Mesendoderm (in vitro differentiated cells): ENCODE data around the gene SKI.

ENCODE experiments used
- DNase-seq: peaks from one replicate; pipeline ENCODE4 v3.0.0; 2013
- H2AK5ac ChIP-seq: 2 replicates; pipeline ENCODE4 v1.6.1; 2013; ENCODE audit warnings: low read length, inconsistent platforms
- H2BK120ac ChIP-seq: 2 replicates; pipeline ENCODE4 v1.6.1; 2013; ENCODE audit warnings: low read depth, mild to moderate bottlenecking, low read length, moderate library complexity, mixed read lengths
- H2BK15ac ChIP-seq: replicated peaks from 2 replicates; pipeline ENCODE4 v1.6.1; 2013; ENCODE audit warnings: low read depth, mild to moderate bottlenecking, moderate library complexity
- H2BK5ac ChIP-seq: 2 replicates; pipeline ENCODE4 v1.6.1; 2013; ENCODE audit warnings: low read length, inconsistent platforms
- H3K18ac ChIP-seq: 2 replicates; pipeline ENCODE4 v1.6.1; 2013; ENCODE audit warnings: mild to moderate bottlenecking, low read length, mixed read lengths
- H3K23ac ChIP-seq: one replicate; pipeline ENCODE4 v1.6.1; 2013; ENCODE audit warnings: low read length
- H3K27ac ChIP-seq: 2 replicates; pipeline ENCODE4 v1.5.1; 2013; ENCODE audit warnings: low read depth, mild to moderate bottlenecking, inconsistent platforms, low read length, moderate library complexity
- H3K27me3 ChIP-seq: 2 replicates; pipeline ENCODE4 v1.6.1; 2013; ENCODE audit warnings: low read length, control low read depth, mild to moderate bottlenecking, inconsistent platforms; ENCODE audit not compliant: insufficient read depth, poor library complexity
- H3K36me3 ChIP-seq: 2 replicates; pipeline ENCODE4 v1.6.1; 2013; ENCODE audit warnings: low read length, inconsistent platforms; ENCODE audit not compliant: control insufficient read depth, insufficient read depth
- H3K4ac ChIP-seq: one replicate; pipeline ENCODE4 v1.6.1; 2013; ENCODE audit warnings: low read depth, mild to moderate bottlenecking, low read length, moderate library complexity
- H3K4me1 ChIP-seq: 2 replicates; pipeline ENCODE4 v1.6.1; 2013; ENCODE audit warnings: low read depth, low read length, inconsistent platforms; ENCODE audit not compliant: control insufficient read depth
- H3K4me2 ChIP-seq: 2 replicates; pipeline ENCODE4 v1.6.1; 2013; ENCODE audit warnings: low read length
- H3K4me3 ChIP-seq: 2 replicates; pipeline ENCODE4 v1.5.1; 2013; ENCODE audit warnings: mild to moderate bottlenecking, low read length
- H3K56ac ChIP-seq: one replicate; pipeline ENCODE4 v1.6.1; 2013; ENCODE audit warnings: low read length
- H3K79me1 ChIP-seq: 2 replicates; pipeline ENCODE4 v1.6.1; 2013; ENCODE audit warnings: low read length, inconsistent platforms
- H3K79me2 ChIP-seq: 2 replicates; pipeline ENCODE4 v1.6.1; 2013; ENCODE audit warnings: mild to moderate bottlenecking, low read length; ENCODE audit not compliant: control insufficient read depth, insufficient read depth
- H3K9ac ChIP-seq: 2 replicates; pipeline ENCODE4 v1.6.1; 2013; ENCODE audit warnings: low read length, inconsistent platforms
- H4K5ac ChIP-seq: one replicate; pipeline ENCODE4 v1.6.1; 2013; ENCODE audit warnings: low read length
- H4K8ac ChIP-seq: one replicate; pipeline ENCODE4 v1.6.1; 2013; ENCODE audit warnings: low read depth, mild to moderate bottlenecking, control low read depth, low read length, moderate library complexity
- WGBS: extraction: QIAGEN DNeasy Blood & Tissue Kit; methylation state at CpG from one replicate; pipeline ENCODE4 v1.1.7; 2013; ENCODE audit warnings: low lambda C conversion rate, missing lambda C conversion rate; ENCODE audit not compliant: insufficient coverage; ENCODE audit errors: extremely low coverage; 5-methylcytosine and 5-hydroxymethylcytosine counted together

SKI gene

DNA sequence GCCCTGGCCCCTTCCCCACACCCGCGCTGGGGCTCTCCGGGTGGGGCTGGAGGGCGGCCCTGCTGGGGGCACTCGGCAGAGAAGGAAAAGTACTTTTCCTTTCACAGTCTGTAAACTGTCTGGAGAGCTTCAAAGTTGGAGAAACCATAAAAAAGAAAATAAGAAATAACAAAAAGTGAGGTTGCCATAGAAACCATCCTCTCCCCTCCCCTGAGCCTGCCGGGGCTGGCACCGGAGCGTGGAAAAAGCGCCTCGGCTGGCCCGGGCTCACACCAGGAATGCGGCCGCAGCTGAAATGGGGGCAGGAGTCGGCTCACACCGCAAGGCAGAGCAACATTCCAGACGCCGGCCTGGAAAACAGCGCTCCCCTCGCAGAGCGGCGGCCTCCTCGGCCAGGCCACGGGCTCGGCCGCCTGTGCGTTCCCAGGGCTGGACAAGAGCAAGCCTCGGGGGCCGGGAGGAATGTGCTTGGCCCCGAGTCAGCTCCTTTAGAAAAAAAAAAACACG is 94.0 kb downstream of the SKI start:
- H3K79me2 ChIP-seq: no peaks in the 10 kb centered on the region
- no peak overlapping the region for H3K18ac ChIP-seq
- no peaks in the 10 kb centered on the region for H3K27me3 ChIP-seq
- H2AK5ac ChIP-seq: no peak overlapping the region
- no peak overlapping the region for H2BK120ac ChIP-seq
- no peak overlapping the region for H3K4me3 ChIP-seq
- no peak overlapping the region for H3K4ac ChIP-seq
- no peak overlapping the region for H4K8ac ChIP-seq
- H3K9ac ChIP-seq: no peak overlapping the region
- H3K4me2 ChIP-seq: no peak overlapping the region
- no CpG with 5 or more reads among the region's 30 CpGs for WGBS
- no peaks in the 10 kb centered on the region for H3K36me3 ChIP-seq
- peak overlapping the region; percentile 49 for H3K56ac ChIP-seq
- H3K27ac ChIP-seq: no peak overlapping the region
- no peak overlapping the region for H2BK15ac ChIP-seq
- H2BK5ac ChIP-seq: no peak overlapping the region
- no peak overlapping the region for H3K23ac ChIP-seq
- no peaks in the 10 kb centered on the region for H3K4me1 ChIP-seq
- H3K79me1 ChIP-seq: no peaks in the 10 kb centered on the region
- H4K5ac ChIP-seq: no peak overlapping the region
- DNase-seq: peak; percentile 81

DNA sequence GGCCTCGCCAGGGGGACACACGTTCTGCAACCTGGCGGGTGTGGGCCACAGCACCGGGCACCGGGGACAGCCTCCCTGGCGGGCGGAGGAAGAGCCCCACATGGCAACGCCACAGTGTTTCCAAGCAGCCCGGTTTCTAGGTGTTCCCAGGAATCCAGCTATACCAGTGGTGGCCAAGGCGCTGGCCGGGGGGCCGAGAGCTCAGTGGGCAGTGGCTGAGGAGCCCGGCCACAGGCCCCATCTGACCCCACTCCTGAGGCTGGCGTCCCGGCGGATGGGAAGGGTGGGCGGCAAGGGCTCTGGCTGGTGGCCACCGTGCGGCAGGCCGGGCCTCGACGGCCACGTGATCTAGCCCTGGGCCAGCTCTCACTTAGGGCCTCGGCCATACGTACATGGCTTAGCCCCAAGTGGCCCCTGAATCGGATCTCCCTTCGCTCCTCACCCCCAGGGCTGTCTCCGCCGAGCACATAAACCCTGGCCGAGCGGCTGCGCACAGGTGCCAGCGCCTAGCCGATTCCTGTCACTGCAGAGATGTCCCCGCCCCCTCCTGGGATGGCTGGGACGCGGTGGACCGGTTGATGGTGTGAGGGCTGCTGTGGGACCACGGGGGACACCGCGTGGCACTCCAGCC is 94.6 kb downstream of the SKI start:
- H4K5ac ChIP-seq: no peak overlapping the region
- H2BK5ac ChIP-seq: no peak overlapping the region
- H4K8ac ChIP-seq: no peak overlapping the region
- H3K79me2 ChIP-seq: no peaks in the 10 kb centered on the region
- no peak overlapping the region for H3K23ac ChIP-seq
- no peak overlapping the region for H3K4me3 ChIP-seq
- no peak overlapping the region for H3K9ac ChIP-seq
- no peak overlapping the region for H2BK15ac ChIP-seq
- H2BK120ac ChIP-seq: no peak overlapping the region
- H3K4me1 ChIP-seq: no peaks in the 10 kb centered on the region
- H3K27ac ChIP-seq: no peak overlapping the region
- no peak for DNase-seq
- H3K56ac ChIP-seq: peak overlapping the region; percentile 49
- H3K4ac ChIP-seq: no peak overlapping the region
- WGBS: no CpG with 5 or more reads among the region's 41 CpGs
- no peak overlapping the region for H3K4me2 ChIP-seq
- H3K27me3 ChIP-seq: no peaks in the 10 kb centered on the region
- H3K79me1 ChIP-seq: no peaks in the 10 kb centered on the region
- H3K36me3 ChIP-seq: no peaks in the 10 kb centered on the region
- no peak overlapping the region for H3K18ac ChIP-seq
- no peak overlapping the region for H2AK5ac ChIP-seq

DNA sequence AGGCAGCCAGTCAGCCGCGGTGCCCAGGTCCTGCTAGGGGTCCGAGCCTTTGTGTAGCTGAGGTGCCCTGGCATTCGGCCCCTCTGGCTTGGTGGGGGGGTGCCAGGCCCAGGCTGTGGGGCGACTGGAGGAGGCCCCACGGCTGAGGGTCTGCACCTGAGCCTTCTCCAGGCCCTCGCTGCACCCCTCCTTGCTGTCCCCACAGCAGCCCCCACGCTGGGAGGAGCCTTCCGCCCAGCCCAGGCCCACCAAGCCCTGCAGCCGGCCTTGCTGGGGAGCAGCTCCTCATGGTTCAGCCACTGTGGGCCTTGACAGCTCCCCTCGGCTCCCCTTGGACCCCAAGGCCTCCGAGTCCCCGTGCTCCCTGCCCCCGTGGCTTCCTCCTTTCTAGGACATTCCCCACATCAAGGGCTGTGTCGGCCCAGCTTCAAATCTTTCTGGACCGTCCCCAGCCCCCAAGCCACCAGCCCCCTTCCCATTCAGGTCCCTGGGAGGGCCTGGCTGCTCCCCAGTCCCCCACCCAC is 95.4 kb downstream of the SKI start:
- Histone ChIP-seq H4K8ac (no peak overlapping the region), H3K36me3 (no peaks in the 10 kb centered on the region), H4K5ac (no peak overlapping the region), H3K4ac (no peak overlapping the region), H2BK5ac (no peak overlapping the region), H3K27ac (no peak overlapping the region), H2AK5ac (no peak overlapping the region), H3K56ac (no peak overlapping the region), H3K9ac (no peak overlapping the region), H3K79me2 (no peaks in the 10 kb centered on the region), H3K27me3 (no peaks in the 10 kb centered on the region), H3K4me1 (no peaks in the 10 kb centered on the region), H3K23ac (no peak overlapping the region), H3K4me3 (no peak overlapping the region), H2BK15ac (no peak overlapping the region), H3K18ac (no peak overlapping the region), H2BK120ac (no peak overlapping the region), H3K79me1 (no peaks in the 10 kb centered on the region), H3K4me2 (no peak overlapping the region)
- WGBS: no CpG with 5 or more reads among the region's 16 CpGs
- DNase-seq: no peak

DNA sequence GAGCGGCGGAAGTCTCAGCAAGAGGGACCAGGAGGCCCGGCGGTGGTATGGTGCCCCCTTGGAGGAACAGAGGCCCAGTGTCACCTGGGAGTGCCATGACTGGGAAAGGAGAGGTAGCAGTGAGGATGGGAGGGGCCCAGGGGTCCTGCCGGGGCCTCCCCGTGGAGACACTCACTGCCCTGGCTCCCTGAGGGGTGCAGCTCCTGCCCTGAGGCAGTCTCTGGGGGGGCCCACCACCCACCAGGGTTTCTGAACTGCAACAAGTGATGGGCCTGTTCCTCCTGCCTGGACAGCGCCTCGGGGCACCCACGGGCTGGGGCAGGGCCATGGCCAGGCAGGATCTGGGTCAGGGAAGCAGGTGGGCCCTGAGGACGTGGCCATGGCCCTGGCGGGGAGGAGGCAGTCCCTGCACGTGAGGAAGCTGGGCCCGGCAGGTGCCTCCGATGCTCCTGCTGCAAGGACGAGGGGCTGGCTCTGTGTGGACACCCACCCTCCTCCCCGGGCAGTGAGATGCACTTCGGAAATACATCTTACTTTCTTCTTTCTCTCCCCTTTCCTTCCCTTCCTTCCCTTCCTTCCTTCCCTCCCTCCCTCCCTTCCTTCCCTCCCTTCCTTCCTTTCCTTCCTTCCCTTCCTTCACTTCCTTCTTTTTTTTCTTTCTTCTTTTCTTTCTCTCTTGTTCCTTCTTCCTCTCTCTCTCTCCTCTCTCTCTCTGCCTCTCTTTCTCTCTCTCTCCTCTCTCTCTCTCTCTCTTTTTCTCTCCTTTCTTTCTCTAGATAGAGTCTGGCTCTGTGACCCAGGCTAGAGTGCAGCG is 96.6 kb downstream of the SKI start:
- Histone ChIP-seq H4K8ac (no peak overlapping the region), H2BK120ac (no peak overlapping the region), H2BK15ac (no peak overlapping the region), H3K79me1 (no peaks in the 10 kb centered on the region), H3K4me1 (no peaks in the 10 kb centered on the region), H3K36me3 (no peaks in the 10 kb centered on the region), H4K5ac (no peak overlapping the region), H3K79me2 (no peaks in the 10 kb centered on the region), H2BK5ac (no peak overlapping the region), H3K56ac (no peak overlapping the region), H3K4me3 (no peak overlapping the region), H3K27ac (no peak overlapping the region), H3K4me2 (no peak overlapping the region), H2AK5ac (no peak overlapping the region), H3K23ac (no peak overlapping the region), H3K27me3 (no peaks in the 10 kb centered on the region), H3K4ac (no peak overlapping the region), H3K9ac (no peak overlapping the region), H3K18ac (no peak overlapping the region)
- no CpG with 5 or more reads among the region's 18 CpGs for WGBS
- no peak for DNase-seq

DNA sequence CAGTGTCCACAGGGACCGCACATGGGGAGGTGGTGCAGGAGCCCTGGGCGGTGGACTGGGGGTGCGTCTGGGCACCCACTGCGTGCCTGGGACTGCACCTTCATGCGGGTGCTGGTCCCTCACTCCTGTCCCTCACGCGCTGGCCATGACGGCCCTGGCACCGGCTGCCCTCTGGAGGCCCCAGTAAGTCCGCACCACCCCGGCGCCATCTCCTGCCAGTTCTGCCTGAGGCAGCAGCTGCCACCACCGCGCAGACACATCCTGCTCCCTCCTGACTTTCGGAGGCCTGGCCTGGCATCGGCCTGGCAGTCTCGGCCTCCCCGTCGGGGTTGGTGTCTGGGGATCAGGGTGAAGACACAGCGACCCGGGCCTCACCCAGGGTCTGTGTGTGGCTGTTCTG is 98.4 kb downstream of the SKI start:
- no peak overlapping the region for H2BK5ac ChIP-seq
- H2AK5ac ChIP-seq: no peak overlapping the region
- DNase-seq: no peak
- H3K79me1 ChIP-seq: no peaks in the 10 kb centered on the region
- no peak overlapping the region for H4K5ac ChIP-seq
- no peak overlapping the region for H2BK15ac ChIP-seq
- no peak overlapping the region for H2BK120ac ChIP-seq
- H3K18ac ChIP-seq: no peak overlapping the region
- no peak overlapping the region for H3K4me3 ChIP-seq
- H3K27ac ChIP-seq: no peak overlapping the region
- no peaks in the 10 kb centered on the region for H3K36me3 ChIP-seq
- no peaks in the 10 kb centered on the region for H3K79me2 ChIP-seq
- H4K8ac ChIP-seq: no peak overlapping the region
- no peak overlapping the region for H3K56ac ChIP-seq
- no peak overlapping the region for H3K23ac ChIP-seq
- no peak overlapping the region for H3K4ac ChIP-seq
- H3K27me3 ChIP-seq: no peaks in the 10 kb centered on the region
- H3K9ac ChIP-seq: no peak overlapping the region
- WGBS: no CpG with 5 or more reads among the region's 21 CpGs
- H3K4me2 ChIP-seq: no peak overlapping the region
- H3K4me1 ChIP-seq: no peaks in the 10 kb centered on the region
